HL-60 (cell line): ENCODE results near the gene GMDS.

Source experiments
- CTCF ChIP-seq: IDR thresholded peaks from one replicate; pipeline ENCODE4 v1.5.1; 2011; ENCODE audit warnings: low read length, control low read depth, inconsistent platforms; ENCODE audit not compliant: insufficient read depth
- POLR2AphosphoS5 ChIP-seq: IDR thresholded peaks from 2 replicates; pipeline ENCODE4 v1.6.1; 2012; ENCODE audit warnings: low read depth
- REST ChIP-seq: IDR thresholded peaks from 2 replicates; pipeline ENCODE4 v1.6.1; 2012; ENCODE audit warnings: low read depth; ENCODE audit not compliant: insufficient replicate concordance

- TF ChIP-seq CTCF (no peak), POLR2AphosphoS5 (no peak), REST (no peak)
Observed at GRCh38 chr6:2228392-2228791, 17.0 kb downstream of the GMDS start.
